NCI-H460 (cell line): ENCODE measurements around the gene REXO1. TPM values are rescaled to one million over a fixed set of nuclear protein-coding genes. Genes with fewer than 3 reads are reported as not detected.
A peak's percentile ranks its signal among the peaks of the same experiment; 100 is the strongest.

Experiments
- DNase-seq: peaks from one replicate; pipeline ENCODE4 v3.0.0-alpha.2; 2016; ENCODE audit warnings: low read depth; ENCODE audit errors: extremely low read depth
- total RNA-seq: library from RNA; depleted of rRNA; stranded (reverse); fragments of >200 nt; shearing (Covaris generic); gene quantifications from 2 replicates; pipeline ENCODE4 v1.2.3, GENCODE V29; 2014; rRNA removed

Gene REXO1
- total RNA-seq, 1 experiment from 2014 or later: 6.6 TPM

- DNase-seq: no peak
Measured at GRCh38 chr19:1774989-1775772, 73.1 kb downstream of the REXO1 start.

GRCh38 chr19:1773184-1773583 lies 75.1 kb downstream of the REXO1 start:
- DNase-seq: no peak

GRCh38 chr19:1770866-1771576 lies 77.3 kb downstream of the REXO1 start:
- DNase-seq: no peak

- no peak for DNase-seq
Measured at GRCh38 chr19:1769645-1769985, 78.7 kb downstream of the REXO1 start.

GRCh38 chr19:1768918-1769644 lies 79.2 kb downstream of the REXO1 start:
- DNase-seq: no peak

- DNase-seq: no peak
Measured at GRCh38 chr19:1768248-1768647, 80.0 kb downstream of the REXO1 start.

- DNase-seq: peak; percentile 16
Measured at GRCh38 chr19:1767464-1767933, 80.8 kb downstream of the REXO1 start.

- no peak for DNase-seq
Measured at GRCh38 chr19:1766800-1767352, 81.4 kb downstream of the REXO1 start.

- no peak for DNase-seq
Measured at GRCh38 chr19:1765904-1766799, 82.1 kb downstream of the REXO1 start.

Other genes starting within 250 kb of the REXO1 start
- 83.7 and 102 TPM in 2 replicates for gene UQCR11, start 243.0 kb downstream of the REXO1 start, total RNA-seq
- 44.8 and 50.1 TPM in 2 replicates for gene TCF3, start 195.9 kb downstream of the REXO1 start, total RNA-seq
- gene ONECUT3, start 95.0 kb downstream of the REXO1 start, total RNA-seq: not detected in 2 replicates
- 1.4 and 1.7 TPM in 2 replicates for gene ATP8B3, start 36.2 kb downstream of the REXO1 start, total RNA-seq
- 10.4 and 11.0 TPM in 2 replicates for gene KLF16, start 15.1 kb upstream of the REXO1 start, total RNA-seq
- gene ABHD17A, start 37.0 kb upstream of the REXO1 start, total RNA-seq: 27.0 and 37.1 TPM in 2 replicates
- 2.1 and 3.9 TPM in 2 replicates for gene ADAT3, start 56.9 kb upstream of the REXO1 start, total RNA-seq
- 27.5 and 32.0 TPM in 2 replicates for gene SCAMP4, start 56.9 kb upstream of the REXO1 start, total RNA-seq
- 34.0 and 38.9 TPM in 2 replicates for gene CSNK1G2, start 92.7 kb upstream of the REXO1 start, total RNA-seq
- 32.9 and 33.7 TPM in 2 replicates for gene BTBD2, start 167.2 kb upstream of the REXO1 start, total RNA-seq
- gene MKNK2, start 202.8 kb upstream of the REXO1 start, total RNA-seq: 87.0 and 90.9 TPM in 2 replicates
- 12.3 and 14.4 TPM in 2 replicates for gene MOB3A, start 247.8 kb upstream of the REXO1 start, total RNA-seq
- gene IZUMO4, start 248.4 kb upstream of the REXO1 start, total RNA-seq: 1.4 and 1.6 TPM in 2 replicates